ENCODE measurements around the gene EIF3C.
"Not testable (repeated sequence)": the region's sequence is repeated elsewhere in the genome, so short reads cannot be mapped to it uniquely, and the experiment has no call there.

DNA sequence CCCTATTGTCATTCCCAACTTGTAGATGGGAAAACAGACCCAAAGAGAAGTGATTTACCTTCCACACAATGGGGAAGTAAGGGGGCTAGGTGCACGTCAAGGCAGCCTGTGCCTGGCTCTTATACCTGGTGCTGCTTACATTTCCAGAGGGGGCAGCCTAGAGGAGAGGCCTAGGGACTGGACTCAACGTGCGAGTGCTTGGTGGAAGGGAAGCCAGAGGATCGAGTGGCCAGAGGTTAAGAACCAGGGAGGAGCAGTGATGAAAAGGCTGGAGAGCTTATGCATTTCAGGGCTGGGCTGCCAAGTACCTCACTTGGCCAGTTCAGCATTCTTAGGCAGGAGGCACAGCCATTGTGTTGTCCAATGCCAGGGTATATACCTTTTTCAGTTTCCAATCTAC, 71.1 kb downstream of the EIF3C start:
- TF ChIP-seq, protein P1, sequence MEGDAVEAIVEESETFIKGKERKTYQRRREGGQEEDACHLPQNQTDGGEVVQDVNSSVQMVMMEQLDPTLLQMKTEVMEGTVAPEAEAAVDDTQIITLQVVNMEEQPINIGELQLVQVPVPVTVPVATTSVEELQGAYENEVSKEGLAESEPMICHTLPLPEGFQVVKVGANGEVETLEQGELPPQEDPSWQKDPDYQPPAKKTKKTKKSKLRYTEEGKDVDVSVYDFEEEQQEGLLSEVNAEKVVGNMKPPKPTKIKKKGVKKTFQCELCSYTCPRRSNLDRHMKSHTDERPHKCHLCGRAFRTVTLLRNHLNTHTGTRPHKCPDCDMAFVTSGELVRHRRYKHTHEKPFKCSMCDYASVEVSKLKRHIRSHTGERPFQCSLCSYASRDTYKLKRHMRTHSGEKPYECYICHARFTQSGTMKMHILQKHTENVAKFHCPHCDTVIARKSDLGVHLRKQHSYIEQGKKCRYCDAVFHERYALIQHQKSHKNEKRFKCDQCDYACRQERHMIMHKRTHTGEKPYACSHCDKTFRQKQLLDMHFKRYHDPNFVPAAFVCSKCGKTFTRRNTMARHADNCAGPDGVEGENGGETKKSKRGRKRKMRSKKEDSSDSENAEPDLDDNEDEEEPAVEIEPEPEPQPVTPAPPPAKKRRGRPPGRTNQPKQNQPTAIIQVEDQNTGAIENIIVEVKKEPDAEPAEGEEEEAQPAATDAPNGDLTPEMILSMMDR (conservative IDR thresholded peaks at IDR 0.05; ENCODE audit: low read depth in 2 of 2), result not testable (repeated sequence)
- not testable (repeated sequence) for TF ChIP-seq EZH2 (IDR thresholded peaks at IDR 0.05; ENCODE audit: low read depth, unreplicated experiment); CREB1 (CRISPR knock-in tag; IDR thresholded peaks at IDR 0.05; ENCODE audit: low read depth); EZH2phosphoT487 (IDR thresholded peaks at IDR 0.05; ENCODE audit: unreplicated experiment); POLR2AphosphoS5 (IDR thresholded peaks at IDR 0.05; ENCODE audit: low read depth); NANOG (IDR thresholded peaks at IDR 0.05; ENCODE audit: borderline replicate concordance); ZNF114 (CRISPR knock-in tag; IDR thresholded peaks at IDR 0.05); STAT1 (IDR thresholded peaks at IDR 0.05; ENCODE audit: unreplicated experiment)
- TF ChIP-seq, protein P2, sequence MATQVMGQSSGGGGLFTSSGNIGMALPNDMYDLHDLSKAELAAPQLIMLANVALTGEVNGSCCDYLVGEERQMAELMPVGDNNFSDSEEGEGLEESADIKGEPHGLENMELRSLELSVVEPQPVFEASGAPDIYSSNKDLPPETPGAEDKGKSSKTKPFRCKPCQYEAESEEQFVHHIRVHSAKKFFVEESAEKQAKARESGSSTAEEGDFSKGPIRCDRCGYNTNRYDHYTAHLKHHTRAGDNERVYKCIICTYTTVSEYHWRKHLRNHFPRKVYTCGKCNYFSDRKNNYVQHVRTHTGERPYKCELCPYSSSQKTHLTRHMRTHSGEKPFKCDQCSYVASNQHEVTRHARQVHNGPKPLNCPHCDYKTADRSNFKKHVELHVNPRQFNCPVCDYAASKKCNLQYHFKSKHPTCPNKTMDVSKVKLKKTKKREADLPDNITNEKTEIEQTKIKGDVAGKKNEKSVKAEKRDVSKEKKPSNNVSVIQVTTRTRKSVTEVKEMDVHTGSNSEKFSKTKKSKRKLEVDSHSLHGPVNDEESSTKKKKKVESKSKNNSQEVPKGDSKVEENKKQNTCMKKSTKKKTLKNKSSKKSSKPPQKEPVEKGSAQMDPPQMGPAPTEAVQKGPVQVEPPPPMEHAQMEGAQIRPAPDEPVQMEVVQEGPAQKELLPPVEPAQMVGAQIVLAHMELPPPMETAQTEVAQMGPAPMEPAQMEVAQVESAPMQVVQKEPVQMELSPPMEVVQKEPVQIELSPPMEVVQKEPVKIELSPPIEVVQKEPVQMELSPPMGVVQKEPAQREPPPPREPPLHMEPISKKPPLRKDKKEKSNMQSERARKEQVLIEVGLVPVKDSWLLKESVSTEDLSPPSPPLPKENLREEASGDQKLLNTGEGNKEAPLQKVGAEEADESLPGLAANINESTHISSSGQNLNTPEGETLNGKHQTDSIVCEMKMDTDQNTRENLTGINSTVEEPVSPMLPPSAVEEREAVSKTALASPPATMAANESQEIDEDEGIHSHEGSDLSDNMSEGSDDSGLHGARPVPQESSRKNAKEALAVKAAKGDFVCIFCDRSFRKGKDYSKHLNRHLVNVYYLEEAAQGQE (IDR thresholded peaks at IDR 0.05; ENCODE audit: unreplicated experiment), result not testable (repeated sequence)
- TF ChIP-seq, protein P3, sequence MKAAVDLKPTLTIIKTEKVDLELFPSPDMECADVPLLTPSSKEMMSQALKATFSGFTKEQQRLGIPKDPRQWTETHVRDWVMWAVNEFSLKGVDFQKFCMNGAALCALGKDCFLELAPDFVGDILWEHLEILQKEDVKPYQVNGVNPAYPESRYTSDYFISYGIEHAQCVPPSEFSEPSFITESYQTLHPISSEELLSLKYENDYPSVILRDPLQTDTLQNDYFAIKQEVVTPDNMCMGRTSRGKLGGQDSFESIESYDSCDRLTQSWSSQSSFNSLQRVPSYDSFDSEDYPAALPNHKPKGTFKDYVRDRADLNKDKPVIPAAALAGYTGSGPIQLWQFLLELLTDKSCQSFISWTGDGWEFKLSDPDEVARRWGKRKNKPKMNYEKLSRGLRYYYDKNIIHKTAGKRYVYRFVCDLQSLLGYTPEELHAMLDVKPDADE (IDR thresholded peaks at IDR 0.05), result not testable (repeated sequence)
- TF ChIP-seq, protein P4, sequence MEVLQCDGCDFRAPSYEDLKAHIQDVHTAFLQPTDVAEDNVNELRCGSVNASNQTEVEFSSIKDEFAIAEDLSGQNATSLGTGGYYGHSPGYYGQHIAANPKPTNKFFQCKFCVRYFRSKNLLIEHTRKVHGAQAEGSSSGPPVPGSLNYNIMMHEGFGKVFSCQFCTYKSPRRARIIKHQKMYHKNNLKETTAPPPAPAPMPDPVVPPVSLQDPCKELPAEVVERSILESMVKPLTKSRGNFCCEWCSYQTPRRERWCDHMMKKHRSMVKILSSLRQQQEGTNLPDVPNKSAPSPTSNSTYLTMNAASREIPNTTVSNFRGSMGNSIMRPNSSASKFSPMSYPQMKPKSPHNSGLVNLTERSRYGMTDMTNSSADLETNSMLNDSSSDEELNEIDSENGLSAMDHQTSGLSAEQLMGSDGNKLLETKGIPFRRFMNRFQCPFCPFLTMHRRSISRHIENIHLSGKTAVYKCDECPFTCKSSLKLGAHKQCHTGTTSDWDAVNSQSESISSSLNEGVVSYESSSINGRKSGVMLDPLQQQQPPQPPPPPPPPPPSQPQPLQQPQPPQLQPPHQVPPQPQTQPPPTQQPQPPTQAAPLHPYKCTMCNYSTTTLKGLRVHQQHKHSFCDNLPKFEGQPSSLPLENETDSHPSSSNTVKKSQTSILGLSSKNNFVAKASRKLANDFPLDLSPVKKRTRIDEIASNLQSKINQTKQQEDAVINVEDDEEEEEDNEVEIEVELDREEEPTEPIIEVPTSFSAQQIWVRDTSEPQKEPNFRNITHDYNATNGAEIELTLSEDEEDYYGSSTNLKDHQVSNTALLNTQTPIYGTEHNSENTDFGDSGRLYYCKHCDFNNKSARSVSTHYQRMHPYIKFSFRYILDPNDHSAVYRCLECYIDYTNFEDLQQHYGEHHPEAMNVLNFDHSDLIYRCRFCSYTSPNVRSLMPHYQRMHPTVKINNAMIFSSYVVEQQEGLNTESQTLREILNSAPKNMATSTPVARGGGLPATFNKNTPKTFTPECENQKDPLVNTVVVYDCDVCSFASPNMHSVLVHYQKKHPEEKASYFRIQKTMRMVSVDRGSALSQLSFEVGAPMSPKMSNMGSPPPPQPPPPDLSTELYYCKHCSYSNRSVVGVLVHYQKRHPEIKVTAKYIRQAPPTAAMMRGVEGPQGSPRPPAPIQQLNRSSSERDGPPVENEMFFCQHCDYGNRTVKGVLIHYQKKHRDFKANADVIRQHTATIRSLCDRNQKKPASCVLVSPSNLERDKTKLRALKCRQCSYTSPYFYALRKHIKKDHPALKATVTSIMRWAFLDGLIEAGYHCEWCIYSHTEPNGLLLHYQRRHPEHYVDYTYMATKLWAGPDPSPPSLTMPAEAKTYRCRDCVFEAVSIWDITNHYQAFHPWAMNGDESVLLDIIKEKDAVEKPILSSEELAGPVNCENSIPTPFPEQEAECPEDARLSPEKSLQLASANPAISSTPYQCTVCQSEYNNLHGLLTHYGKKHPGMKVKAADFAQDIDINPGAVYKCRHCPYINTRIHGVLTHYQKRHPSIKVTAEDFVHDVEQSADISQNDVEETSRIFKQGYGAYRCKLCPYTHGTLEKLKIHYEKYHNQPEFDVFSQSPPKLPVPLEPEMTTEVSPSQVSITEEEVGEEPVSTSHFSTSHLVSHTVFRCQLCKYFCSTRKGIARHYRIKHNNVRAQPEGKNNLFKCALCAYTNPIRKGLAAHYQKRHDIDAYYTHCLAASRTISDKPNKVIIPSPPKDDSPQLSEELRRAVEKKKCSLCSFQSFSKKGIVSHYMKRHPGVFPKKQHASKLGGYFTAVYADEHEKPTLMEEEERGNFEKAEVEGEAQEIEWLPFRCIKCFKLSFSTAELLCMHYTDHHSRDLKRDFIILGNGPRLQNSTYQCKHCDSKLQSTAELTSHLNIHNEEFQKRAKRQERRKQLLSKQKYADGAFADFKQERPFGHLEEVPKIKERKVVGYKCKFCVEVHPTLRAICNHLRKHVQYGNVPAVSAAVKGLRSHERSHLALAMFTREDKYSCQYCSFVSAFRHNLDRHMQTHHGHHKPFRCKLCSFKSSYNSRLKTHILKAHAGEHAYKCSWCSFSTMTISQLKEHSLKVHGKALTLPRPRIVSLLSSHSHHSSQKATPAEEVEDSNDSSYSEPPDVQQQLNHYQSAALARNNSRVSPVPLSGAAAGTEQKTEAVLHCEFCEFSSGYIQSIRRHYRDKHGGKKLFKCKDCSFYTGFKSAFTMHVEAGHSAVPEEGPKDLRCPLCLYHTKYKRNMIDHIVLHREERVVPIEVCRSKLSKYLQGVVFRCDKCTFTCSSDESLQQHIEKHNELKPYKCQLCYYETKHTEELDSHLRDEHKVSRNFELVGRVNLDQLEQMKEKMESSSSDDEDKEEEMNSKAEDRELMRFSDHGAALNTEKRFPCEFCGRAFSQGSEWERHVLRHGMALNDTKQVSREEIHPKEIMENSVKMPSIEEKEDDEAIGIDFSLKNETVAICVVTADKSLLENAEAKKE (CRISPR knock-in tag; IDR thresholded peaks at IDR 0.05), result not testable (repeated sequence)

Measured in GM23338 (cell line).